GM18873 (cell line): ENCODE measurements around the gene NMRAL1.

Source experiments
- ATAC-seq: cut with Tn5 transposase; IDR thresholded peaks from one replicate; pipeline ENCODE4 v1.9.1; 2021; ENCODE audit warnings: mild to moderate bottlenecking, moderate library complexity, moderate number of reproducible peaks; ENCODE audit not compliant: unreplicated experiment, low FRiP score

The NMRAL1 gene

GRCh38 chr16:4474192-4474961 is at the start of gene NMRAL1:
NMRAL1 (minus strand) TSS chr16:4474625; CDS start chr16:4474132, 493 bp downstream.
- ATAC-seq = peak; percentile 48

- no peak for ATAC-seq
Measured at GRCh38 chr16:4523686-4524085, 49.3 kb upstream of the NMRAL1 start.

GRCh38 chr16:4522051-4522581 is 47.7 kb upstream of the NMRAL1 start:
- no peak for ATAC-seq

GRCh38 chr16:4520913-4521312 is 46.5 kb upstream of the NMRAL1 start:
- no peak for ATAC-seq

GRCh38 chr16:4519274-4520058 is 45.0 kb upstream of the NMRAL1 start:
- no peak for ATAC-seq

- no peak for ATAC-seq
Measured at GRCh38 chr16:4517812-4518680, 43.6 kb upstream of the NMRAL1 start.

GRCh38 chr16:4515611-4516233 is 41.3 kb upstream of the NMRAL1 start:
- ATAC-seq = no peak

GRCh38 chr16:4514606-4515005 is 40.2 kb upstream of the NMRAL1 start:
- ATAC-seq = no peak

GRCh38 chr16:4513881-4514280 is 39.5 kb upstream of the NMRAL1 start:
- no peak for ATAC-seq

- ATAC-seq = no peak
Measured at GRCh38 chr16:4513086-4513860, 38.8 kb upstream of the NMRAL1 start.

- no peak for ATAC-seq
Measured at GRCh38 chr16:4512473-4512872, 38.0 kb upstream of the NMRAL1 start.

GRCh38 chr16:4511441-4512082 is 37.1 kb upstream of the NMRAL1 start:
- no peak for ATAC-seq

GRCh38 chr16:4510747-4511426 is 36.5 kb upstream of the NMRAL1 start:
- no peak for ATAC-seq

GRCh38 chr16:4510131-4510530 is 35.7 kb upstream of the NMRAL1 start:
- no peak for ATAC-seq

GRCh38 chr16:4509420-4509819 is 35.0 kb upstream of the NMRAL1 start:
- ATAC-seq = no peak

GRCh38 chr16:4508806-4509205 is 34.4 kb upstream of the NMRAL1 start:
- ATAC-seq = no peak

- no peak for ATAC-seq
Measured at GRCh38 chr16:4507588-4508345, 33.3 kb upstream of the NMRAL1 start.

GRCh38 chr16:4506450-4506849 is 32.0 kb upstream of the NMRAL1 start:
- no peak for ATAC-seq
